Activated CD4-positive, alpha-beta T cell treated with anti-CD3 and anti-CD28 coated beads for 36 hours (primary cell): ENCODE results near the gene SORBS2. TPM values are rescaled to one million over a fixed set of nuclear protein-coding genes. Genes with fewer than 3 reads are reported as not detected.

Source experiments
- ATAC-seq: fragments of 200-7000 bp; cut with Tn5 transposase; one replicate; pipeline ENCODE4 v1.10.0; 2021; ENCODE audit warnings: mild to moderate bottlenecking, moderate library complexity
- CTCF ChIA-PET: fragments of 350-600 bp; sonication (Branson Sonifier 250); formaldehyde crosslinking; loops from one replicate; lab custom pipeline; 2021; ENCODE audit warnings: antibody characterized with exemption; lab: Charles Lee
- POLR2A ChIA-PET: fragments of 350-600 bp; sonication (Branson Sonifier 250); formaldehyde crosslinking; loops from one replicate; lab custom pipeline; 2021; ENCODE audit warnings: antibody characterized with exemption, inconsistent platforms; lab: Charles Lee
- DNase-seq: peaks from one replicate; pipeline ENCODE4 v3.0.0-alpha.2; 2020
- H3K27ac Mint-ChIP-seq: one replicate; pipeline ENCODE4 v1.8.0; 2021; ENCODE audit warnings: mixed read lengths
- H3K27me3 Mint-ChIP-seq: one replicate; pipeline ENCODE4 v1.8.0; 2021; ENCODE audit warnings: mixed read lengths
- H3K36me3 Mint-ChIP-seq: one replicate; pipeline ENCODE4 v1.8.0; 2021; ENCODE audit warnings: low read depth, mixed read lengths
- H3K4me1 Mint-ChIP-seq: one replicate; pipeline ENCODE4 v1.8.0; 2021; ENCODE audit warnings: mixed read lengths
- H3K4me3 Mint-ChIP-seq: one replicate; pipeline ENCODE4 v1.8.0; 2021; ENCODE audit warnings: mild to moderate bottlenecking, moderate library complexity, mixed read lengths
- H3K9me3 Mint-ChIP-seq: one replicate; pipeline ENCODE4 v1.8.0; 2021; ENCODE audit warnings: low read depth, mixed read lengths
- intact Hi-C, 2 experiments: fragments of 100-400 bp; cut with DNase I in 1 of 2; cut with micrococcal nuclease in 1 of 2; formaldehyde crosslinking; loops; one replicate each; pipeline versions ENCODE4 v1.14.2 to v1.15.1; 2022 to 2024; cut with DNase I, micrococcal nuclease
- total RNA-seq, 2 experiments: library from RNA; stranded (reverse); gene quantifications; one replicate each; pipeline ENCODE4 v1.2.3, GENCODE V29; 2021

SORBS2 gene
- total RNA-seq, 2 experiments from 2014 or later: not detected

- ATAC-seq (no peak), DNase-seq (no peak)
- intact Hi-C loops: no loop called here
- Mint-ChIP-seq H3K4me3 (no peak overlapping the region), H3K4me1 (peaks cover 3% of the 10 kb centered on the region), H3K27ac (no peak overlapping the region), H3K36me3 (no peaks in the 10 kb centered on the region), H3K9me3 (no peaks in the 10 kb centered on the region), H3K27me3 (peaks cover 17% of the 10 kb centered on the region)
- POLR2A ChIA-PET: no interaction called here
- CTCF ChIA-PET: no interaction called here
These were observed 1.1 kb downstream of the SORBS2 start for GRCh38 chr4:185810746-185811508.

- H3K27me3 Mint-ChIP-seq: peaks cover 17% of the 10 kb centered on the region
- intact Hi-C loops: no loop called here
- CTCF ChIA-PET: no interaction called here
- H3K4me3 Mint-ChIP-seq: no peak overlapping the region
- no peak for ATAC-seq
- no peak for DNase-seq
- peaks cover 3% of the 10 kb centered on the region for H3K4me1 Mint-ChIP-seq
- no peaks in the 10 kb centered on the region for H3K36me3 Mint-ChIP-seq
- no peaks in the 10 kb centered on the region for H3K9me3 Mint-ChIP-seq
- POLR2A ChIA-PET: no interaction called here
- no peak overlapping the region for H3K27ac Mint-ChIP-seq
These were observed 2.4 kb downstream of the SORBS2 start for GRCh38 chr4:185809533-185810071.

DNA sequence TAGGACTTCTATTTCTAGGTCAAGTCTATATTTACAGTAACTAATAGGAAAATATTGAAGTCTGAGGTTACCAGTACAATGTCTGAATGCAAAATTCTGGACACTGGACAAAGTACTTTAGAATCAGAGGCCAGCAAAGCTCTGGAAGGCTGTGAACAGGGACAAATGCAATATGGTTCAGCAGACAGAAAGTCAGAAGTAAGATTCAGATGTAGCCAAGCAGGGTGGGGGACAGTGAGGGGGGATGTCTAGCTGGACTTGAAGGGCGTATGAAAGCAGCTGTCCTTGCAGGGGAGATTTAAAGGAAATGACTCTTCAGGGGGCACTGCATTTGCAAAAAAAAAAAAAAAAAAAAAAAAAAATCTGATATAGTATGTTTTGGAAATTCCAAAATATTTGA, 2.9 kb downstream of the SORBS2 start:
- intact Hi-C loops: no loop called here
- no peak overlapping the region for H3K27ac Mint-ChIP-seq
- no peak overlapping the region for H3K4me3 Mint-ChIP-seq
- H3K4me1 Mint-ChIP-seq: peaks cover 3% of the 10 kb centered on the region
- H3K36me3 Mint-ChIP-seq: no peaks in the 10 kb centered on the region
- no peak for ATAC-seq
- ChIA-PET POLR2A (no interaction called here), CTCF (no interaction called here)
- no peaks in the 10 kb centered on the region for H3K9me3 Mint-ChIP-seq
- no peak for DNase-seq
- peaks cover 17% of the 10 kb centered on the region for H3K27me3 Mint-ChIP-seq

DNA sequence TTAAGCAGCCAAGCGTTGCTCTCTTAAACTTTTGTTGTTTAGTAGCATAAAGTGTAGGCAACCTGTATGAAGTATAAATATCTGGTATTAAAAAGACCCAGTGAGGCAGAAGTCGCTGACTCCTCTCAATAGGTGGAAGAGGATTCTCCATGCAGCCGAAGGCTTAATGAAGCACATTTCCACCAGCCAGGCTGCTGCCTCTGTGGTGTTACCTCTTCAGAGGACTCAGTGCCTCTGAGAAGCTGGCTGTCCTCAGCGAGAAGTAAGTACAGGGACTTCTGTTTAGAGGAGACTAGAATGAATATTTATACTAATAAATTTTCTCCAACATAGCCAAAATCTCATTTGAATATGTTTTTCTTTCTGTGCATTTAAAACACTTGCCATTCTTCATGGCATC, 6.0 kb downstream of the SORBS2 start:
- no peak for ATAC-seq
- no peak overlapping the region for H3K27ac Mint-ChIP-seq
- H3K9me3 Mint-ChIP-seq: no peaks in the 10 kb centered on the region
- H3K4me3 Mint-ChIP-seq: no peak overlapping the region
- no peaks in the 10 kb centered on the region for H3K4me1 Mint-ChIP-seq
- peaks cover 8% of the 10 kb centered on the region for H3K27me3 Mint-ChIP-seq
- intact Hi-C loops: no loop called here
- ChIA-PET CTCF (no interaction called here), POLR2A (no interaction called here)
- H3K36me3 Mint-ChIP-seq: no peaks in the 10 kb centered on the region
- DNase-seq: no peak

- no peak for ATAC-seq
- no peaks in the 10 kb centered on the region for H3K9me3 Mint-ChIP-seq
These were observed 6.7 kb downstream of the SORBS2 start for GRCh38 chr4:185805262-185805802.

DNA sequence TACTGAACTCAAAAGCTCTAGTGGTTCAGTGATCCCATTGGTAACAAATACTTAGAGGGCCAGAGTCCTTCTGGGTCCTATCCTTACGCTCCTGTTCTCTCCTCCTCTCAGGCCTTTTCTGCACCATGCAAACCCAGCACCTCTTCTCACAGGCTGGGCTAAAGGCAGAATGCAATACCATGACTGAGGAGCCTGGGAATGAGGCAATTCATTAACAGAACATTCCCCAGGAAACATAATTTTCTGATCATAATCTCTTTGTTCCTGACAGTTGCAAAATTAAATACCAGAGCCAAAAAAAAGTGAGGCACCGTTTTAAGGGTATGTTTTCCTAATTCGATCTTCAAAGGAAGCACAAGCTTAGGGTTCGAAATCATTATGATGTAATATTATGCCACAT, 9.0 kb downstream of the SORBS2 start:
- H3K4me3 Mint-ChIP-seq: no peak overlapping the region
- no peaks in the 10 kb centered on the region for H3K27me3 Mint-ChIP-seq
- intact Hi-C loops: no loop called here
- CTCF ChIA-PET: no interaction called here
- H3K36me3 Mint-ChIP-seq: no peaks in the 10 kb centered on the region
- POLR2A ChIA-PET: no interaction called here
- no peaks in the 10 kb centered on the region for H3K9me3 Mint-ChIP-seq
- no peak for ATAC-seq
- no peak overlapping the region for H3K27ac Mint-ChIP-seq
- DNase-seq: no peak
- H3K4me1 Mint-ChIP-seq: no peaks in the 10 kb centered on the region

More at GRCh38 chr4:185805262-185805802, 6.7 kb downstream of the SORBS2 start:
- intact Hi-C loops: no loop called here
- POLR2A ChIA-PET: no interaction called here
- no peak overlapping the region for H3K4me3 Mint-ChIP-seq
- no peaks in the 10 kb centered on the region for H3K36me3 Mint-ChIP-seq
- CTCF ChIA-PET: no interaction called here
- no peak for DNase-seq
- no peak overlapping the region for H3K27ac Mint-ChIP-seq
- no peaks in the 10 kb centered on the region for H3K4me1 Mint-ChIP-seq
- H3K27me3 Mint-ChIP-seq: peaks cover 8% of the 10 kb centered on the region

DNA sequence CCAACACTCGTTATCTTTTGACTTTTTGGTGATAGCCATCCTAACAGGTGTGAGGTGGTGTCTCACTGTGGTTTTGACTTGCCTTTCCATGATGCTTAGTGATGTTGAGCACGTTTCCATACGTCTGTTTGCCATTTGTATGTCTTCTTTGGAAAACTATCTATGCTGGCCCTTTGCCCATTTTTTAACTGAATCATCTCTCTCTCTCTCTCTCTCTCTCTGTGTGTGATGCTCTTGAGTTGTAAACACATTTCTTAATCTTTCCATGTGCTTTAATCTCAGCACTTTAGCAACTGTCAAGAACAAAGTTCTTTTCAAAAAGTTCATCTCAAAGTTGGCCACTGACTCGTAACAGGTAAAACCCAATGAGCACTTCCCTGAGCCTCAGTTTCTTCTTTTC, 10.5 kb downstream of the SORBS2 start:
- CTCF ChIA-PET: no interaction called here
- intact Hi-C loops: no loop called here

DNA sequence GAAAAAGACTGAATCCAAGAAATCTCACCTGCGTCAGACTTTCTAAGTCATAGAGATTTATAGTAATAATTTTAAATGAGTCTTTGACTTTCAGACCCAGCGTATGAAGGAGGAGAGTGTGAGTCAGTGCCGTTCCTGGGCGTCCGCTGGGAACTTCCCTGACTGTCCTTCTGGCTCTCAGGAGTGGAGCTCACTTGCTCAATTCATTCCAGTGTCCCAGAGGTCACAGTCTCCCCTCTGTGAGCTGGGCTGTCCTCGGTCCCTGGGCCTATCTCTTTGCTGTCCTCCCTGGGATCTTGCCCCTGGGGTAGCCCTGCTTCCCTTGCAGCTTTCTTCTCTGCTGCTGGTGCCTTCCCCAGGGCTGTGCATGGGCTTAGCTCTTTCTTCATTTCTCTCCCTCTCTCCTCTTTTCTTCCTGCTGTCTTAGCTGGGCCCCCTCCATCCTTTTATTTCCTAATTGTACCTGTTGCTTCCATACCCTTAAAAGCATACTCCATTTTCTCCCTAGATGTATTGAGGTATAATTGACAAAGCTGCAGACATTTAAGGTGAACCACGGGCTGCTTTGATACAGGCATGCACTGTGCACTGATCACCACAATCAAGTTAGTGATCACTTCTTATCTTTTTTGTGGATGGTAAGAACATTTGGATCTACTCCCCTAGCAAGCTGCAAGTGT, 11.6 kb downstream of the SORBS2 start:
- Mint-ChIP-seq H3K27me3 (no peaks in the 10 kb centered on the region), H3K4me3 (no peak overlapping the region), H3K9me3 (no peaks in the 10 kb centered on the region), H3K36me3 (no peaks in the 10 kb centered on the region), H3K27ac (no peak overlapping the region), H3K4me1 (no peaks in the 10 kb centered on the region)
- POLR2A ChIA-PET: no interaction called here
- CTCF ChIA-PET: no interaction called here
- no peak for ATAC-seq
- intact Hi-C loops: no loop called here
- no peak for DNase-seq

More for the DNA sequence above, 10.5 kb downstream of the SORBS2 start:
- H3K4me1 Mint-ChIP-seq: no peaks in the 10 kb centered on the region
- no peaks in the 10 kb centered on the region for H3K9me3 Mint-ChIP-seq
- H3K4me3 Mint-ChIP-seq: no peak overlapping the region
- H3K27me3 Mint-ChIP-seq: no peaks in the 10 kb centered on the region
- no peaks in the 10 kb centered on the region for H3K36me3 Mint-ChIP-seq
- DNase-seq: no peak
- ATAC-seq: no peak
- no peak overlapping the region for H3K27ac Mint-ChIP-seq
- POLR2A ChIA-PET: no interaction called here

DNA sequence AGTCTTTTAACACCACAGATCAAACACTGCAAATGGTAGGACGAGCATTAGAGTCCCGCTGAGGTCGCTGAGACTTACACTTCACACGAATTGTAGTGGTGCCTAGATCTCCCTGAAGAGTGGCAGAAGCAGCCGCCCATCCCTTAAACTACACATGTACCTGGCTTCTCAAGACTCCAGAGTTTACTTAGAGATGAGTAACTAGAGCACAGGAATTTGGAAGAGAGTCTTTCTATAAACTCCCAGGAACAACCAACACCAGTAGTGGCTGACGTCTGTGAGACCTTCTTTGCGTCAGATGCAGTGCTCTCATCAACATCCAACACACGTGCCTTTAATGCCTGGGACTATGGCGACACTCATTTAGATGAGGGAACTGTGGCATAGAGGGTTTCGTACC, 12.6 kb downstream of the SORBS2 start:
- DNase-seq (no peak), ATAC-seq (no peak)
- no peaks in the 10 kb centered on the region for H3K4me1 Mint-ChIP-seq
- no peaks in the 10 kb centered on the region for H3K36me3 Mint-ChIP-seq
- ChIA-PET CTCF (no interaction called here), POLR2A (no interaction called here)
- no peaks in the 10 kb centered on the region for H3K9me3 Mint-ChIP-seq
- intact Hi-C loops: no loop called here
- H3K27me3 Mint-ChIP-seq: no peaks in the 10 kb centered on the region
- no peak overlapping the region for H3K27ac Mint-ChIP-seq
- H3K4me3 Mint-ChIP-seq: no peak overlapping the region

DNA sequence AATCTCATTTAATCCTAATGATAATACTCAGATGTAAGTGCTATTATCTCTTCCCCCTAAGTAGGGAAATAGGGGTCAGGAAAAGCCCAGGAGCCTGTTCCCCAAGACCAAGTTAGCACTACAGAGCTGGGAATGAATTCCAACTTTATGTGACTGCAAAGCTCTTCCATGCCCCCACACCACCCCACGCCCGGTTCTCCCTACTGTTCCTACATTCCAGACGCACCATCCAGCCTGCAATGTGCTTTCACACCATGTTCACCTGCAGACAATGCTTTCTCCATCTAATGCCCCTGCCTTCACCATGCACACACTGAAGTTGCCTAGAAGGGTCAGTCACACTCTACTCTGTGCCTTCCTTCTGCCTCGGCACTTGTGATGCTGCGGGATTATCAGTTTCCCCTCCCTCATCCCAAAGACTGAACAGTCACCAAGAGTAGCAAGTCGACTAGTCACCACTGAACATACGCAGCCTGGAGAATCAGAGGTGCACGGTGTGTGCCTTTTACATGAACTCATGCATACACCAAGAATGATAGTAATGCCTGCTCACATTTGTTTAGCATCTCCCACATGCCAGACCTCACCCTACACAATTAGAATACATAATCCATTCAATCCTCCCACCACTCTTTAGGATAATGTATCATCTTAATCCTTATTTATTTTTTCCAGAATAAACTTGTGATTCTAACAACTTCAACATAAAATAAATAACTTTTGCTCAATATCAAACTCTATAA, 14.2 kb downstream of the SORBS2 start:
- POLR2A ChIA-PET: no interaction called here
- no peaks in the 10 kb centered on the region for H3K4me1 Mint-ChIP-seq

GRCh38 chr4:185797018-185797417, 15.0 kb downstream of the SORBS2 start:
- no peaks in the 10 kb centered on the region for H3K4me1 Mint-ChIP-seq
- ChIA-PET POLR2A (no interaction called here), CTCF (no interaction called here)
- no peak overlapping the region for H3K27ac Mint-ChIP-seq
- H3K36me3 Mint-ChIP-seq: no peaks in the 10 kb centered on the region
- H3K4me3 Mint-ChIP-seq: no peak overlapping the region
- H3K9me3 Mint-ChIP-seq: no peaks in the 10 kb centered on the region
- DNase-seq: no peak
- ATAC-seq: no peak
- intact Hi-C loops: no loop called here
- H3K27me3 Mint-ChIP-seq: peaks cover 2% of the 10 kb centered on the region

More for the DNA sequence above, 14.2 kb downstream of the SORBS2 start:
- H3K27me3 Mint-ChIP-seq: peaks cover 2% of the 10 kb centered on the region
- H3K9me3 Mint-ChIP-seq: no peaks in the 10 kb centered on the region
- DNase-seq (no peak), ATAC-seq (no peak)
- intact Hi-C loops: no loop called here
- H3K27ac Mint-ChIP-seq: no peak overlapping the region
- no peaks in the 10 kb centered on the region for H3K36me3 Mint-ChIP-seq
- CTCF ChIA-PET: no interaction called here
- no peak overlapping the region for H3K4me3 Mint-ChIP-seq
